Activated naive CD4-positive, alpha-beta T cell treated with Interleukin-2 at 50 U/mL for 16 hours (primary cell): Measurements from ENCODE around the gene POMT2.
A peak's percentile ranks its signal among the peaks of the same experiment; 100 is the strongest.
"Not testable (repeated sequence)": the region's sequence is repeated elsewhere in the genome, so short reads cannot be mapped to it uniquely, and the experiment has no call there.

Experiments
- DNase-seq: peaks from one replicate; pipeline ENCODE4 v3.0.0-alpha.2; 2020

POMT2 gene

DNA sequence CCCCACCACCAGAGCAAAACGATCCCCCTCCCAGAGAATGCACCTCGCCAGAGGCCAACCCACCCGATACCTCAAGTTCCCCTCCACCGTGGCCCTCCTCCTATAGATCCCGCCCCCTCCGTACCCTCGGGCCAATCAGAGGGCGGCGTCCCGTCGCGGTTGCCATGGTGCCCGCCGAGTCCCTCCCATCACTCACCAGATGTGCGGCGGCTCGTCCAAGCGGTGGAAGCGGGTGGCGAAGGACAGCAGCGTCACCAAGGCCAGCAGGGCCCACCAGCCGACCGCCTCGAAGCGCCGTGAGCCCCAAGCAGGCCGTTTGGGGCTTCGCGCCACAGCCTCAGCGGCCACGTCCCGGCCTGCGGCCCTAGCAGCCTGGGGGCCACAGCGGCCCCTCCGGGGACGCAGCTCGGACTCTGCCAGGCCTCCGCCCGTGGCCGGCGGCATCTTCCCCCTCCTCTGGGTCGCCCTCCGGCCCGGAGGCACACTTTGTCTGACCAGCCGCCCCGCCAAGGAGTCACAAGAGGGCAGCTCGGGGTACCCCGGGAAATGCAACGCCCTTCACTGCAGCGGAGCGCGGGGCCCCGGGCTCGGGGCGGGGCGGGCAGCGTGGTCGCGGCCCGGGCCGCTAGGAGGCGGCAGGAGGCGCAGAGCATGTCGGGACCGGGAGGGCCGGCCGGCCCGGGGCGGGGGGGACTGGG, at the start of gene POMT2:
Gene POMT2, minus strand, starts transcription at position 646 of the 698 bp plus-strand sequence. Its CDS starts 202 bp downstream, at position 444.
- peak; percentile 93 for DNase-seq

DNA sequence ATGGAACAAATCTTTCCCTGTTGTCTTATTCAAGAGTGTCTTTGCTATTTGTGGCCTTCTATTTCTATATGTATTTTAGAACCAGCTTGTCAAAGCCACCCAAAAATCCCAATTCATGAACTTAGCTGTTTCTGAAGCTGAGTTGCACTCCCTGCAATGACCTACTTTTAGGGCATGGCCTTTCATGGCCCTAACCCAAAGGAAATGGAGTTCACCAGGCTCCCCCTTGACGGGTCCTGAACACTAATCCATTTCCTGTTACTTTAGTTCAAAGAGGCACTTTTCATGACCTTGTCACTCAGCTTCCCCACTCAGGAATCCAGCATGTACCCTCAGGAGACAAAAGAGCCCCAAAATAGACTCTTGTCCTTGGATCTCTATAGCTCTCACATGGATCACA, 48.6 kb upstream of the POMT2 start:
- no peak for DNase-seq

DNA sequence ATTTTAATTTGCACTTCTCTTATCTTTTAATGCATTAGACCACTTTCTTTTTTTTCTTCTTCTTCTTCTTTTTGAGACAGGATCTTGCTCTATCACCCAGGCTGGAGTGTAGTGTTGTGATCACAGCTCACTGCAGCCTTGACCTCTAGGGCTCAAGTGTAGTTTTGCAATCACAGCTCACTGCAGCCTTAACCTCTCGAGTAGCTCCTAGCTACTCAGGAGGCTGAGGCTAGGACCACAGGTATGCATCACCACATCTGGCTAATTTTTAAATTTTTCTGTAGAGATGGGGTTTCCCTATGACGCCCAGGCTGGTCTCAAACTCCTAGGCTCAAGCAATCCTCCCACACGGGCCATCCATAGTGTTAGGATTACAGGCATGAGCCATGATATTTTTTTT, 43.5 kb upstream of the POMT2 start:
- no peak for DNase-seq

DNA sequence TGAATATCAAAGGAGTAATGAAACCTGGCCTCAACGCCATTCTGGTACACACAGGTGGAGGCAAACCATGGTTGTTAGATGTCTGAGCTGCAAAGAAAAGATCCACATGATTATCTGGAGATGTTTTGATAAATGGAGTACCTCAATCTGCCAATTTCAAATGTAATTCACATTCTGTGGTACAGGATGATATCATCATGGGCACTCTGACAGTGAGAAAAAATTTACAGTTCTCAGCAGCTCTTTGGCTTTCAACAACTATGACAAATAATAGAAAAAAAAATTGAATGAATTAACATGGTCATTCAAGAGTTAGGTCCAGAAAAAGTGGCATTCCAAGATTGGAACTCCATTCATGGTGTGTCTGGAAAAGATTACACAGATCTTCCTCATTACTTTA, 38.9 kb upstream of the POMT2 start:
- no peak for DNase-seq

- DNase-seq = no peak
These were observed 36.2 kb upstream of the POMT2 start for GRCh38 chr14:77356899-77357298.

DNA sequence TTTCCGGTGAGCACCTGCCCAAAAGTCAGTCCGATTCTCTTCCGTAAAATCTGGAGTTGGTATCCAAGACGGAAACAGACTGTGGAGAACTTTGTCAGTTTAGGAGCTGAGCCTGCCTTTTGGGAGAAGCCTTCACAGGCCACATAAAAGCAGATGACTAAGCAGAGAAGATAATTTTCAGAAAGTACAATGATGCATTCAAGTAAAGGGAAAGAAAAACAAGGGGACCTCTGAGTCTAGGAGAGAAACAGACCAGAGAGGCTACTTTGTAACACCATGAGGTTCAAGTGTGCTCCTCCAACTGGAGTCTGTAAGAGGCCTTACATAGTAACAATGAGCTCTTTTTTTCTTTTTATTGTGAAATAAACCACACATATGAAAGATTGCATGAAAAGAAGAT, 35.1 kb upstream of the POMT2 start:
- DNase-seq = no peak

GRCh38 chr14:77353469-77354141, 32.9 kb upstream of the POMT2 start:
- DNase-seq = no peak

DNA sequence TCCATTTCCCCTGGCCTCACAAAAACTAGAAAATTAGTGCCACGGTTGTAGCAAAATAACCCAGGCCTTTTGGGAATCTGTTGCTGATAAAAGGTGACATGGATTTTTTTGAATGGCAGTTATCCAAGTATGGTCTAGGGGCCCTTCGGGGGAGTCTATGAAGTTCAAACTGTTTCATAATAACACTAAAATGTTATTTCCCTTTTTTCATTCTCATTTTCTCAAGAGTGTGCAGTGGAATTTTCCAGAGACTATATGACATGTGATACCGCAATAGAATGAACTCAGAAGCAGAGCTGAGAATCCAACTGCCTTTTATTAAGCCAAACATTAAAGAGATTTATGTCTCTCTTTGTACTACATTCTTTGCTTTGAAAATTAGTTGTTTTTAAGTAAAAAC, 27.1 kb upstream of the POMT2 start:
- DNase-seq = no peak

DNA sequence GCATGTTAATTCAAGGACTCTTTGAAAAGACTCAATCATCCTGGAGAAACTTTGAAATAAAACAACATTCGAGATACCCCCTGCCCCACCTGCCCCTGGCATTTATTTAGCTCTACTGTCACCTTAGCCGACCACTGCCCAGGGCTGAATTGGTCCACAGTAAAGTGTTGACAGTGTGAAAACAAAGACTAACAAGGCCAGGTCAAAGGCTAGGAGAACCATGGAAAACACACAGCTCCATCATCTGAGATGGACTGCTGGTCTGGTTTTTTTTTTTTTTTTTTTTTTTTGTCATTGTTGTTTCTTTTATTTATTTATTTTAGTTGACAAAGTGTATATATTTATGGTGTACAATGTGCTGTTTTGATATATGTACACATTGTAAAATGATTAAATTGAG, 25.8 kb upstream of the POMT2 start:
- DNase-seq = no peak

- DNase-seq = no peak
These were observed 23.8 kb upstream of the POMT2 start for GRCh38 chr14:77344377-77344996.

- no peak for DNase-seq
These were observed 23.0 kb upstream of the POMT2 start for GRCh38 chr14:77343662-77344061.

DNA sequence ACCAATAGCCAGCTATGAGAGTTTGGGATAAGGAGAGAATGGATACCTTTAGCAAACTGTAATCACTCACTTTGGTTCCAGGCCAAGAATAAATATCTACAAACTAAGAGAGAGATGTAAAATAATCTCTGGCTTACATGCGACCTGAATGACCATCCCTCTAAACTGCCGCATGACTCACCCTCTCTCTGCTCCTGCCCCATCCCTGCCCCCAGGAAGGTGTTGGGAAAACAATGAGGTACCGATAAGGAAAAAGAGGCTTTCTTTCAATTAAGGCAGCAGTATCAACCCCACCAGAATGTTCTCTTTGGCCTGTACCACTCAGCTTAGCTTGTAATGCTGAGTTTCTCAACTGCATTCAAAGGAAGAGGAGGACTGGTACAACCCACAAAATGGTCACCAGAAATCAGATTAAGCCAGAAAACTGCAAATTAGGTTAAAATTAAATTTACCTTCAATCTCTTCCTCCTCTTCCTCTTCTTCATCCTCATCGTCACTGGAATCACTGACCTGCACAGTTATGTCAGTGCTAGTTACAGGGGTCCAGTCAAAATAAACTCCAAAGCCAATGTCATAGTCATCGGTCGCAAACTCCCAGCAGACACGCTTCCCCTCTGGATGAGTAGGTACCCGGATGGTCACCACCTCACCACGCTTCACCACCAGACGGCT, 22.2 kb upstream of the POMT2 start:
- no peak for DNase-seq

GRCh38 chr14:77340389-77340788, 19.7 kb upstream of the POMT2 start:
- no peak for DNase-seq

DNA sequence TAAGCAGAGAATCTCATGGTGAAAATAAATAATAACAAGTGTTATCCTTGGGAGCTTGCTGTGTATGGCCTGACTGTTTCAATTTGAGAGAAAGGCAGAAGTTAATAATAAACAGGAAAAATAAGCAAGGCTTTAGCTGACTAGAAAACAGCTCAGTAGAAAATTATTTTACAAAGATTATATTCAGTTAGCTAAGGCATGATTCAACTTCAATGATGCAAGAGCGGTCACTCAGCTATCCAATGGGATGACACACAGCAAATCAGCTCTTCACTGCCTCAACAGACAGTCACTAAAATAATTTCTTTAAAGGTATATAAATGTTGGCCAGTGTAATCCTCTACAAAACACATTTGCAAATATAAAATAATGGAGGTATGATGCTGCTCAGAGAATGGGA, 18.7 kb upstream of the POMT2 start:
- DNase-seq = no peak

GRCh38 chr14:77338302-77338701, 17.6 kb upstream of the POMT2 start:
- no peak for DNase-seq

DNA sequence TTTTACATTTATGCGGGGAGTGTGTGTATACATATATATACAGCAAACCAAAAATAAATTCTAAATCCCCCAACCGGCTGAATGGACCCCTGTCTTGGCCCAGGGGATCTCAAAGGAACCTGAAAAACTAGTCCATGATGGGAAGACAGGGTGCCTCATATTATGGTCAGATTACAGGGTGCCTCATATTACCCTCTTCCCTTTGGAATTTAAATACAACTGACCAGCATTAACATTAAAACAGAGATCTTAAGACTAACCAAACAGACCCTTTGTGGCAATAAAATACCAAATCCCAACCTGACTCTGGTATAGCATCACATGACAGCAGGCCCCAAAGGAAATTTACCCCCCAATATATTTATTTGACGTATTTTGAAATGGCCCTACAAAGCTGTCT, 17.2 kb upstream of the POMT2 start:
- no peak for DNase-seq

GRCh38 chr14:77337255-77337654, 16.6 kb upstream of the POMT2 start:
- not testable (repeated sequence) for DNase-seq

DNA sequence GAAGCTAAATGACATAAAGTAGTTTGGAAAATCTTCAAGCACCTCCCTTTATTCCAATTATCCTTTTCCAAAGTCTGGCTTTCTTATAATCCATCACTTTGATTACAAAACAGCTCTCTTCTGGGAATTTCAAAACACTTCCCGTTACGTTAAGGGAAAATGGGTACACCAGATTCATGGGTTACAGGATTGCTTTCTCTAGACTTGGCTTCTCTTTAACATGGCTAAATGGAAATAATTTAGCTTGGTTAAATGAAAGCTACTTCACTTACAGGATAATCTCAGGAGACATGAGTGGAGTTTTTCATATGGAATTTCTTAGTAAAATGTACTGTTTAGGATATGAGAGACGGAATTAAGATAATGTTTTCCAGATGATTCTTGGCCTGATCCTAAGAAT, 14.9 kb upstream of the POMT2 start:
- DNase-seq = no peak

DNA sequence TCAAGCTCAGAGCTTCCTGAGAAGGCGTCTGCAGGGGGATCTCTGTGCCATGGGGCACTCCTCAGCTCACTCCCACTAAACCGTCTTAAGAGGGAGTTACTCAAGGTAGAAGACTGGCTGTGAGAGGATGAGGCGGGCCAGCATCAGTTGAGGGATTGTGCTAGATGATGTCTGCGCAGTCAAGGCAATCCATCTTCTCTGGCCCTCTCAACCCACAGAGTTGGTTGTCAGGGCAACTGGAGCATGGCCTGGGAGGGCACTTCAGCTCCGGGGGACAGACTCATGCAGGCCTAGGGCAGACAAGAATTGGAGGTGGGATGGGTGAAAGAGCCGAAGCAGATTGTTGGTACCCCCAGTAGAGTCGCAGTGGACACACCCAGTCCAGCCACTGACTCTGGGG, 9.2 kb upstream of the POMT2 start:
- DNase-seq = no peak

DNA sequence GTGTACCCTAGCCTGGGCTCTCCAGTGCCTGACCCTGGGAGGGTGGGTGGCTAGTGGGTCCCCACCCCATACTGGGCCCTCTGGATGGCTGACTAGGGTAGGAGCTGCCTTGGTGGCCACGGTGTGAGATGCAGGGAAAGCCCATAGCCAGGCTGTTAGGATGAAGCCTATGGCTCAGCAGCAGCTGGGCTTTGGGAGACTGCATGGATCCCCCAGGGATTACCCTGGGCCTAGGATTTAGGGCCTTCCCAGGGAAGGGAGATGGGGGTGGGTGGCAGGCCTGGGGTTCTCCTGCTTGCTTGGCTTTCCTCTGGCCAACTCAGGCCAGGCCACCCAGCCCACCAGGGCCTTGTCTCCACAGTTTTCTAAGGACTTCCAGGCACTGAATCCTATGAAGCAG, 6.4 kb upstream of the POMT2 start:
- DNase-seq = no peak

GRCh38 chr14:77325746-77326094, 5.0 kb upstream of the POMT2 start:
- no peak for DNase-seq

- no peak for DNase-seq
These were observed 4.4 kb upstream of the POMT2 start for GRCh38 chr14:77324816-77325745.

DNA sequence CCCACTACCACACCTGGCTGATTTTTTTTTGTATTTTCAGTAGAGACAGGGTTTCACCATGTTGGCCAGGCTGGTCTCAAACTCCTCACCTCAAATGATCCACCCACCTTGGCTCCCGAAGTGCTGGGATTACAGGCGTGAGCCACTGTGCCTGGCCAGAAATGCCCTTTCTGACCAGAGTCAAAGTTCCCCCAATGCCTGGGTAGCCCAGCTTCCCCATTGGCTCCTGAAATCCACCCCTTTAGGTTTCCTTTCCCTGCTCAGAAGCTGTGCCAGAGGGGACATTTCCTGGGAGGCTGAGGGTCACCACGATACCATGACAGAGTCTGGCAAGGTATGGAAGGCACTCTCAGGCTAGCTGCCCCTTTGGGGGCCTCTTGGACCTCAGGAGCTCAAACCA, 3.6 kb upstream of the POMT2 start:
- DNase-seq = no peak
